Measurements from ENCODE around the gene CCDC158. TPM values are rescaled to one million over a fixed set of nuclear protein-coding genes. Genes with fewer than 3 reads are reported as not detected.

The CCDC158 gene
- total RNA-seq, 2 experiments from 2014 or later: not detected

GRCh38 chr4:76357981-76358380, 63.0 kb downstream of the CCDC158 start:
- Histone ChIP-seq H3K27ac (ENCODE audit: low read depth, low read length, poor library complexity, severe bottlenecking) (no peak overlapping the region), H2AFZ (ENCODE audit: low read length) (no peak overlapping the region), H3K4me2 (ENCODE audit: low read length) (no peak overlapping the region), H4K20me1 (ENCODE audit: insufficient read depth, low read length) (no peaks in the 10 kb centered on the region), H3K36me3 (ENCODE audit: insufficient read depth, low read length) (no peaks in the 10 kb centered on the region), H3K9me3 (ENCODE audit: low read length) (no peaks in the 10 kb centered on the region), H3K4me1 (ENCODE audit: insufficient read depth, low read length, poor library complexity, severe bottlenecking) (no peaks in the 10 kb centered on the region), H3K4me3 (ENCODE audit: low read depth, low read length, poor library complexity, severe bottlenecking) (no peak overlapping the region), H3K9me2 (ENCODE audit: insufficient read depth, low read length) (no peaks in the 10 kb centered on the region), H3K79me2 (ENCODE audit: insufficient read depth, low read depth, low read length) (no peaks in the 10 kb centered on the region)
- intact Hi-C loops (cut with micrococcal nuclease; ENCODE audit: unreplicated experiment): no loop called here
- no peak for DNase-seq (ENCODE audit: low spot score)
- ChIA-PET CTCF (ENCODE audit: unreplicated experiment) (no interaction called here), POLR2A (interaction anchor here (0.5 kb wide), 1 partner anchor 181 kb away, joined by 3 read pairs; no protein-coding TSS in a partner anchor)
- no peak for TF ChIP-seq CTCF (conservative IDR thresholded peaks at IDR 0.05; ENCODE audit: low read length)
- no peak for TF ChIP-seq EZH2phosphoT487 (IDR thresholded peaks at IDR 0.05; ENCODE audit: borderline replicate concordance, low read depth, low read length)
- no TSS peak for BruUV-seq (replicated peaks)

- no peaks in the 10 kb centered on the region for H3K4me1 ChIP-seq (ENCODE audit: insufficient read depth, low read length, poor library complexity, severe bottlenecking)
- no peak overlapping the region for H3K27ac ChIP-seq (ENCODE audit: low read depth, low read length, poor library complexity, severe bottlenecking)
- ChIA-PET POLR2A (interaction anchor here (0.6 to 1.8 kb wide), 4 partner anchors 9 to 37 kb away, joined by 3 to 7 read pairs (median 4); no protein-coding TSS in a partner anchor), CTCF (ENCODE audit: unreplicated experiment) (interaction anchor here (1.2 kb wide), 1 partner anchor 18 kb away, joined by 3 read pairs; no protein-coding TSS in a partner anchor)
- no peaks in the 10 kb centered on the region for H3K9me3 ChIP-seq (ENCODE audit: low read length)
- no peak overlapping the region for H2AFZ ChIP-seq (ENCODE audit: low read length)
- intact Hi-C loops (cut with micrococcal nuclease; ENCODE audit: unreplicated experiment): no loop called here
- no peak for DNase-seq (ENCODE audit: low spot score)
- H3K4me3 ChIP-seq (ENCODE audit: low read depth, low read length, poor library complexity, severe bottlenecking): no peak overlapping the region
- no peaks in the 10 kb centered on the region for H3K36me3 ChIP-seq (ENCODE audit: insufficient read depth, low read length)
- H4K20me1 ChIP-seq (ENCODE audit: insufficient read depth, low read length): no peaks in the 10 kb centered on the region
- no TSS peak for BruUV-seq (replicated peaks)
- H3K79me2 ChIP-seq (ENCODE audit: insufficient read depth, low read depth, low read length): no peaks in the 10 kb centered on the region
- H3K9me2 ChIP-seq (ENCODE audit: insufficient read depth, low read length): no peaks in the 10 kb centered on the region; the same call in 1 of the 2 replicates
- H3K4me2 ChIP-seq (ENCODE audit: low read length): no peak overlapping the region
- TF ChIP-seq CTCF (conservative IDR thresholded peaks at IDR 0.05; ENCODE audit: low read length) (no peak), EZH2phosphoT487 (IDR thresholded peaks at IDR 0.05; ENCODE audit: borderline replicate concordance, low read depth, low read length) (no peak)
These were observed 66.1 kb downstream of the CCDC158 start for GRCh38 chr4:76354517-76355473.

- Histone ChIP-seq H3K4me3 (ENCODE audit: low read depth, low read length, poor library complexity, severe bottlenecking) (no peak overlapping the region), H2AFZ (ENCODE audit: low read length) (no peak overlapping the region), H3K36me3 (ENCODE audit: insufficient read depth, low read length) (no peaks in the 10 kb centered on the region), H3K79me2 (ENCODE audit: insufficient read depth, low read depth, low read length) (no peaks in the 10 kb centered on the region), H3K9me3 (ENCODE audit: low read length) (no peaks in the 10 kb centered on the region), H3K9me2 (ENCODE audit: insufficient read depth, low read length) (no peaks in the 10 kb centered on the region), H4K20me1 (ENCODE audit: insufficient read depth, low read length) (no peaks in the 10 kb centered on the region), H3K4me1 (ENCODE audit: insufficient read depth, low read length, poor library complexity, severe bottlenecking) (no peaks in the 10 kb centered on the region), H3K4me2 (ENCODE audit: low read length) (no peak overlapping the region), H3K27ac (ENCODE audit: low read depth, low read length, poor library complexity, severe bottlenecking) (no peak overlapping the region)
- no peak for DNase-seq (ENCODE audit: low spot score)
- TF ChIP-seq CTCF (conservative IDR thresholded peaks at IDR 0.05; ENCODE audit: low read length) (no peak), EZH2phosphoT487 (IDR thresholded peaks at IDR 0.05; ENCODE audit: borderline replicate concordance, low read depth, low read length) (no peak)
- ChIA-PET CTCF (ENCODE audit: unreplicated experiment) (no interaction called here), POLR2A (interaction anchor here (1.0 kb wide), 1 partner anchor 13 kb away, joined by 3 read pairs; no protein-coding TSS in a partner anchor)
- intact Hi-C loops (cut with micrococcal nuclease; ENCODE audit: unreplicated experiment): no loop called here
- no TSS peak for BruUV-seq (replicated peaks)
These were observed 78.1 kb downstream of the CCDC158 start for GRCh38 chr4:76342803-76343202.
